Karpas-422 (cell line): ENCODE data around the gene DBNL. TPM values are rescaled to one million over a fixed set of nuclear protein-coding genes. Genes with fewer than 3 reads are reported as not detected.
A peak's percentile ranks its signal among the peaks of the same experiment; 100 is the strongest.
"Not testable (repeated sequence)": the region's sequence is repeated elsewhere in the genome, so short reads cannot be mapped to it uniquely, and the experiment has no call there.

Experiments used
- DNase-seq: peaks from one replicate; pipeline ENCODE4 v3.0.0-alpha.2; 2015
- H2AFZ ChIP-seq: fragments of 200-600 bp; sonication (generic); 2 replicates; pipeline ENCODE4 v1.6.1; 2014; ENCODE audit warnings: antibody characterized with exemption, low read length, mixed read lengths
- H3K27ac ChIP-seq: fragments of 200-600 bp; sonication (generic); 2 replicates; pipeline ENCODE4 v1.5.1; 2014; ENCODE audit warnings: mild to moderate bottlenecking, low read length, moderate library complexity
- H3K27me3 ChIP-seq: fragments of 200-600 bp; sonication (generic); 2 replicates; pipeline ENCODE4 v1.6.1; 2014; ENCODE audit warnings: low read length, mixed read lengths
- H3K36me3 ChIP-seq: fragments of 200-600 bp; sonication (generic); 2 replicates; pipeline ENCODE4 v1.6.1; 2014; ENCODE audit warnings: low read length, mixed read lengths; ENCODE audit not compliant: insufficient read depth
- H3K4me1 ChIP-seq: fragments of 200-600 bp; sonication (generic); 2 replicates; pipeline ENCODE4 v1.6.1; 2014; ENCODE audit warnings: mild to moderate bottlenecking, low read length, mixed read lengths
- H3K4me2 ChIP-seq: fragments of 200-600 bp; sonication (generic); 2 replicates; pipeline ENCODE4 v1.6.1; 2014; ENCODE audit warnings: low read length, low read depth, mild to moderate bottlenecking; ENCODE audit not compliant: poor library complexity, severe bottlenecking
- H3K4me3 ChIP-seq: fragments of 200-600 bp; sonication (generic); 2 replicates; pipeline ENCODE4 v1.5.1; 2014; ENCODE audit warnings: mild to moderate bottlenecking, antibody characterized with exemption, low read length, mixed read lengths
- H3K79me2 ChIP-seq: fragments of 200-600 bp; sonication (generic); 2 replicates; pipeline ENCODE4 v1.6.1; 2014; ENCODE audit warnings: mild to moderate bottlenecking, low read length, mixed read lengths
- H3K9ac ChIP-seq: fragments of 200-600 bp; sonication (generic); 2 replicates; pipeline ENCODE4 v1.6.0; 2014; ENCODE audit warnings: low read length
- H3K9me2 ChIP-seq: fragments of 200-600 bp; sonication (generic), shearing (Covaris generic); replicated peaks from 2 replicates; pipeline ENCODE4 v1.6.0; 2014; ENCODE audit warnings: mild to moderate bottlenecking, low read length, moderate library complexity; ENCODE audit not compliant: insufficient read depth
- H3K9me3 ChIP-seq: fragments of 300-700, 200-600 bp; sonication (generic); 2 replicates; pipeline ENCODE4 v1.6.1; 2014; ENCODE audit warnings: low read length, mixed read lengths
- H4K20me1 ChIP-seq: fragments of 200-600 bp; sonication (generic); 2 replicates; pipeline ENCODE4 v1.6.1; 2014; ENCODE audit warnings: mild to moderate bottlenecking, antibody characterized with exemption, low read length, low read depth; ENCODE audit not compliant: insufficient read depth
- total RNA-seq: library from RNA; depleted of rRNA; stranded (reverse); fragments of >200 nt; shearing (Covaris generic); gene quantifications from 2 replicates; pipeline ENCODE4 v1.2.3, GENCODE V29; 2014; ENCODE audit warnings: low replicate concordance; rRNA removed

DBNL gene
- total RNA-seq, result 116 and 184 TPM in 2 replicates

GRCh38 chr7:44044315-44045225 is at the start of gene DBNL:
Gene DBNL (plus strand): TSS chr7:44044702. CDS start chr7:44044738, 36 bp downstream.
- Histone ChIP-seq H3K9me3 (no peaks in the 10 kb centered on the region), H3K9me2 (no peaks in the 10 kb centered on the region), H3K9ac (peak within 1 kb of the TSS; percentile 98), H3K4me3 (peak within 1 kb of the TSS; percentile 94), H2AFZ (peak within 1 kb of the TSS; percentile 27; the same call in 1 of the 2 replicates), H3K4me2 (peak within 1 kb of the TSS; percentile 99), H3K27me3 (no peaks in the 10 kb centered on the region), H3K36me3 (peaks cover 16% of the 10 kb centered on the region; the same call in 1 of the 2 replicates), H3K4me1 (peaks cover 38% of the 10 kb centered on the region), H3K27ac (peak within 1 kb of the TSS; percentile 92), H4K20me1 (peaks cover 11% of the 10 kb centered on the region; the same call in 1 of the 2 replicates), H3K79me2 (peaks cover 48% of the 10 kb centered on the region)
- DNase-seq, result peak; percentile 97

GRCh38 chr7:43997532-43997931 is 47.0 kb upstream of the DBNL start, which contains the start of gene SPDYE1:
Gene SPDYE1 (plus strand): TSS chr7:43997897. CDS start chr7:43999950, 2,053 bp downstream.
- not testable (repeated sequence) for DNase-seq, H3K9me3 ChIP-seq, H3K9ac ChIP-seq, H3K36me3 ChIP-seq, H3K4me2 ChIP-seq, H3K79me2 ChIP-seq, H3K4me3 ChIP-seq, H3K9me2 ChIP-seq, H4K20me1 ChIP-seq, H3K27me3 ChIP-seq, H2AFZ ChIP-seq, H3K27ac ChIP-seq
- H3K4me1 ChIP-seq, result peaks cover 12% of the 10 kb centered on the region

GRCh38 chr7:44012081-44012480 is 32.4 kb upstream of the DBNL start:
- not testable (repeated sequence) for H4K20me1 ChIP-seq, DNase-seq, H3K36me3 ChIP-seq, H3K27me3 ChIP-seq, H3K27ac ChIP-seq, H2AFZ ChIP-seq, H3K4me1 ChIP-seq, H3K9ac ChIP-seq, H3K4me2 ChIP-seq, H3K4me3 ChIP-seq, H3K9me3 ChIP-seq, H3K9me2 ChIP-seq, H3K79me2 ChIP-seq

- H4K20me1 ChIP-seq, H3K4me2 ChIP-seq, H3K4me3 ChIP-seq, H3K9ac ChIP-seq, H3K27ac ChIP-seq, H3K9me2 ChIP-seq, H3K9me3 ChIP-seq, H2AFZ ChIP-seq, H3K27me3 ChIP-seq, H3K4me1 ChIP-seq, H3K36me3 ChIP-seq, DNase-seq: not testable (repeated sequence)
- peaks cover 14% of the 10 kb centered on the region for H3K79me2 ChIP-seq
Measured at GRCh38 chr7:44015090-44015489, 29.4 kb upstream of the DBNL start.

- H4K20me1 ChIP-seq, H3K27me3 ChIP-seq, H3K9me2 ChIP-seq, H3K4me1 ChIP-seq, H2AFZ ChIP-seq, H3K9me3 ChIP-seq, H3K36me3 ChIP-seq: not testable (repeated sequence)
- peak overlapping the region; percentile 81 for H3K4me3 ChIP-seq
- H3K4me2 ChIP-seq, result peak overlapping the region; percentile 65
- peak overlapping the region; percentile 57 for H3K27ac ChIP-seq
- peak; percentile 99 for DNase-seq
- peaks cover 14% of the 10 kb centered on the region for H3K79me2 ChIP-seq
- H3K9ac ChIP-seq, result peak overlapping the region; percentile 83
Measured at GRCh38 chr7:44018857-44019807, 25.4 kb upstream of the DBNL start.

GRCh38 chr7:44019825-44020224 is 24.7 kb upstream of the DBNL start:
- not testable (repeated sequence) for H3K4me3 ChIP-seq, DNase-seq, H3K4me1 ChIP-seq, H3K9ac ChIP-seq, H3K36me3 ChIP-seq, H3K27me3 ChIP-seq, H4K20me1 ChIP-seq, H2AFZ ChIP-seq, H3K4me2 ChIP-seq, H3K27ac ChIP-seq, H3K9me2 ChIP-seq, H3K9me3 ChIP-seq
- peaks cover 14% of the 10 kb centered on the region for H3K79me2 ChIP-seq

- not testable (repeated sequence) for H3K9ac ChIP-seq, H3K4me3 ChIP-seq, H4K20me1 ChIP-seq, H3K9me2 ChIP-seq, H3K4me1 ChIP-seq, H3K27me3 ChIP-seq, H2AFZ ChIP-seq, H3K27ac ChIP-seq, H3K9me3 ChIP-seq, H3K36me3 ChIP-seq, H3K4me2 ChIP-seq, DNase-seq
- peaks cover 14% of the 10 kb centered on the region for H3K79me2 ChIP-seq
Measured at GRCh38 chr7:44022069-44022468, 22.4 kb upstream of the DBNL start.
